HFF-Myc (cell line): ENCODE measurements around the gene MBTPS1.

ENCODE experiments used
- DNase-seq: peaks from one replicate; pipeline ENCODE4 v3.0.0-alpha.2; 2011; ENCODE audit warnings: low read depth; ENCODE audit errors: extremely low read depth
- H3K4me3 ChIP-seq: replicated peaks from 2 replicates; pipeline ENCODE4 v1.5.1; 2011; ENCODE audit warnings: low read depth, mild to moderate bottlenecking, control low read depth, low read length
- TF ChIP-seq, protein P1 (sequence below): IDR thresholded peaks from 2 replicates; pipeline ENCODE4 v1.5.1; 2012; ENCODE audit warnings: mild to moderate bottlenecking, low read depth, low read length, control low read depth; ENCODE audit errors: missing control alignments

The MBTPS1 gene

DNA sequence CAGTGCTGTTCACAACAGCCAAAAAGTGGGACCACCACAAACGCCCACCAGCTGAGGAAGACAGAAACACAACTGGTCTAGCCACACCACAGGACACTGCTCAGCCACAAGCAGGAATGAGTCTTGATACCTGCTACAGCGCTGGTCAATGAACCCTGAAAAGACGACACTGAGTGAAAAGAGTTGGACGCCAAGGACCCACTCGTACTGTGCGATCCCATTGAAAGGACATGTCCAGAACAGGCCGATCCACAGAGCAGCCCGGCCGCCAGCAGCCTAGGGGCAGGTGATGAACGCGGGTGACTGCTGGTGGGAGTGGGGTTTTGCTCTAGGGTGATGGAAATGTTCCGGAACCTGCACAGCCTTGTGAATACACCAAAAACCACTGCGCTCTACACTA, 63.5 kb downstream of the MBTPS1 start:
- DNase-seq: no peak

DNA sequence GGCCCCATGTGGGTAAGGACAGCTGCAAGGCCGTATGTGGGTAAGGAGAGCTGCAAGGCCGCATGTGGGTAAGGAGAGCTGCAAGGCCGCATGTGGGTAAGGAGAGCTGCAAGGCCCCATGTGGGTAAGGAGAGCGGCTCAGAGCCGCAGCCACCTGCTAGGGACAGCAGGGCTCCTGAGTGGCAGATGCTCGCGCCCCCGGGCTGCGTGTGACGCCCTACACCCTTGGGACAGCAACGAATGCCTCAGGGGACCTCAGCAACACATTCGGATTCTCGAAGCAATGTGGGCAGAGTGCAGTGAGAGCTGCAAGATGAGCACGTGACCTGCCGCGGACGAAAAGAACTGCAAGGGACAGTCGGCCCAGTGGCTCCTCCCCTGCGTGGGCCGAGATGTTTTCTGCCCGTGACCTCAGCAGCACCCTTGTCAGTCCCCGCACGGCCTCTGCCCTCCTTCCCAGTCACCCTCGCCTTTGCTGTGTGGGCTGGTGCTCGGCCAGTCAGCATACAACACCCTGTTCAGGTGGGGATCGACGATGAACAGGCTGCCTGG, 64.6 kb downstream of the MBTPS1 start:
- TF ChIP-seq, protein P1, sequence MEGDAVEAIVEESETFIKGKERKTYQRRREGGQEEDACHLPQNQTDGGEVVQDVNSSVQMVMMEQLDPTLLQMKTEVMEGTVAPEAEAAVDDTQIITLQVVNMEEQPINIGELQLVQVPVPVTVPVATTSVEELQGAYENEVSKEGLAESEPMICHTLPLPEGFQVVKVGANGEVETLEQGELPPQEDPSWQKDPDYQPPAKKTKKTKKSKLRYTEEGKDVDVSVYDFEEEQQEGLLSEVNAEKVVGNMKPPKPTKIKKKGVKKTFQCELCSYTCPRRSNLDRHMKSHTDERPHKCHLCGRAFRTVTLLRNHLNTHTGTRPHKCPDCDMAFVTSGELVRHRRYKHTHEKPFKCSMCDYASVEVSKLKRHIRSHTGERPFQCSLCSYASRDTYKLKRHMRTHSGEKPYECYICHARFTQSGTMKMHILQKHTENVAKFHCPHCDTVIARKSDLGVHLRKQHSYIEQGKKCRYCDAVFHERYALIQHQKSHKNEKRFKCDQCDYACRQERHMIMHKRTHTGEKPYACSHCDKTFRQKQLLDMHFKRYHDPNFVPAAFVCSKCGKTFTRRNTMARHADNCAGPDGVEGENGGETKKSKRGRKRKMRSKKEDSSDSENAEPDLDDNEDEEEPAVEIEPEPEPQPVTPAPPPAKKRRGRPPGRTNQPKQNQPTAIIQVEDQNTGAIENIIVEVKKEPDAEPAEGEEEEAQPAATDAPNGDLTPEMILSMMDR: no peak
- DNase-seq: no peak

More for the DNA sequence above, 63.5 kb downstream of the MBTPS1 start:
- TF ChIP-seq, protein P1: no peak
- no peak overlapping the region for H3K4me3 ChIP-seq

DNA sequence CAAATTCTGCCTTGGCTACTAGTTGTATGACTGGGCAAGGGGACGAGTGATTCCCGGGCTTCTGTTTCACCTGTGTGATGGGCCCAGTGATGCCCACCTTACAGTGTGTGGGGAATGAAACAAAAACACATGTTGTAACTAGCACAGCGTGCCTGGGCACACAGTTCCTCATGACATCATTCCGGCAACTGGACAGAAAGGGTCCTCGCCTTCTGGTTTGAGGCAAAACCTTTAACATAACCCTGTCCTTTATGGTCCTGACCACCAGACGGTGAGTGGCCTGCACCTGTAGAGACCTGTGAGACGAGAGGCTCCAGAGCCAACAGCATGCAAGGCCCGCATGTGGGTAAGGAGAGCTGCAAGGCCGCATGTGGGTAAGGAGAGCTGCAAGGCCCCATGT, 66.4 kb downstream of the MBTPS1 start:
- no peak overlapping the region for H3K4me3 ChIP-seq
- TF ChIP-seq, protein P1: no peak
- DNase-seq: no peak

More for the DNA sequence above, 64.6 kb downstream of the MBTPS1 start:
- no peak overlapping the region for H3K4me3 ChIP-seq

DNA sequence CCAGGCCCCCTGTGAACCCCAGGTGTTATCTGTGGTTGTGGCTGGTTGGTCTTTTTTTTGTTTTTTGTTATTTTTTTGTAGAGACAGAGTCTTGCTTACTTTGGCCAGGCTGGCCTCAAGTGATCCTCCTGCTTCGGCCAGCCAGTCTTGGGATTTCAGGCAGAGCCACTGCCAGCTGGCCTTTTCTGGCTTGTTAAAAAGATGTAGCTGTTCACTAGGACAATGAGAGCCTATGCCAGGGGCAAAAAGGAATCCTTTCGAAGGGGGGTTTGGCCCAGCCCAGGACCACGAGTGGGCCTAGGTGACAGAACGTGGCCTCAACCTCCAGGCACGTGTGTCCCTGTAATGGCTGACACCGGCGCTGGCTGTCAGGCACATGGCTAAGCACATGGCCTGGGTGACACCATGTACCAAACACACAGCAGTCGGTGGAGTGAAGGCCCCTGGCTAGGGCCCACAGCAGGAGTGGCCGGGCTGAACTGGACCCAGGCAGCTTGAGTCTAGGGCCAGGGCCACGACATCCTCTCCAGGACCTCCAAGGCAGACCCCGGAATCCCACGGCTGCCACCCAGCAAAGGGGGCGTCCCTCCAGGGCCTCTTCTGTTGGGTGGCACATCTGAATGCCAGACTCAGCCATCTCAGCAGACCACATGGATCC, 67.2 kb downstream of the MBTPS1 start:
- H3K4me3 ChIP-seq: no peak overlapping the region
- TF ChIP-seq, protein P1: no peak
- no peak for DNase-seq

DNA sequence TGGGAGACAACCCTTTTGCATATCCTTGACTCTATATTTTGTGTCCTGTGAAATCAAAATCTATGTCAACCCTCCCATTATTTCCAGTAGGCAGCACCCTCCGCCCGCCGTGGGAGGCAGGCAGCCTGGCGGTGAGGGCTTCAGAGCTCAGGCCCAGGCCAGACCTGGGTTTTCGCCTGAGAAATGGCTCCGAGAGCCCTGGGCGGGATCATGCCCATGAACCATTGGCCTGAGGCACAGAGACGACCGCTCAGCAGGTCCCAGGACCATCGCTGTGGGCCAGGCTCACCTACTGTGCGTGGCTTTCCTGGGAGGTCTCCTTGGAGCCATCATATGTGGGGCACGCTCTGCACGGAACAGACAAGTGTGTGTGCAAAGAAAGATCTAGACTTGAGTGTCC, 67.9 kb downstream of the MBTPS1 start:
- H3K4me3 ChIP-seq: no peak overlapping the region
- TF ChIP-seq, protein P1: no peak
- DNase-seq: no peak

DNA sequence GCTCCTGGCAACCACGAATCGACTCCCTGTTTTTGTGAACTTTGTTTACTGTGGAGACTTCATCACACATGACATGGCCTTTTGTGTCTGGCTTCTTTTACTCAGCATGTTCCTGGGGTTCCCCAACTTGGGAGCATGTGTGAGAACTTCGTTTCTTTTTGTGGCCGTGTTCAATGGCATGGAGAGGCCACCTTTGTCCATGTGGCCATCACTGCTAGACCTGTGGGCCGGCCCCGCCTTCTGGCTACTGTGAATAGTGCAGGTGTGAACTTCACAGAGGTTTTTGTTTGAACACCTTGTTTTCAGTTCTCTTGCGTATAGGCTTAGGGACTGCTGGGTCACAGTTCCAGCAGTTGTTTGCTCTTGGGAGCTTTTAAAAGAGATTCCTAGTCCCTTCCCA, 68.5 kb downstream of the MBTPS1 start:
- DNase-seq: no peak
- no peak overlapping the region for H3K4me3 ChIP-seq
- TF ChIP-seq, protein P1: no peak
